Measurements from ENCODE around the gene IRX4.
"Not testable (repeated sequence)": the region's sequence is repeated elsewhere in the genome, so short reads cannot be mapped to it uniquely, and the experiment has no call there.

Gene IRX4

DNA sequence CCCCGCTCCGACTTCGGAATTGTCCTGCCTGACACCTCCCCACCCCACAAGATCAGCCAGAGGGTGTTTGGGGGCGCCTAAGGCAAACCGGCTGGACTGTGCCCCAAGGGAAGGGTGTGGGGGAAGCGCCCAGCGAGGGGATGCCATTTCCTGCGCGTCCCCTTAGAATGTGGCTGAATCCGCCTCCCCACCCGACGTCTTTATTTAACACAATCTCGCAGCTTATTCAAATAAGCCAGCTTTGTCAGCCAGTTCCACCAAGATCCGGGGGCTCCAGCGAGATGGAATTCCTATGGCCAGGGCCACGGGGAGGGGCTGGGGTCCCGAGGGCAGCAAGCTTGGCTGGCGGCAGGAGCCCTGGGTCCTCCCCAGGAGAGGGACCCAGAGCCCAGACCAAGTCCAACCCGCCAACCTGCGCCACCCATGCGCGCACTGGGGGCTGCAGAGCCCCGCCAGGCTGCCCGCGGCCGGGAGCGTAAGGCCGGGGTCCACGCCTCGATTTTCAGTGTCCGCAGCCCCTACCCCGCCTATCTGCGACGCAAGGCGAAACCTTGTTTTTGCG is 7.4 kb downstream of the IRX4 start:
- TF ChIP-seq, protein P1, sequence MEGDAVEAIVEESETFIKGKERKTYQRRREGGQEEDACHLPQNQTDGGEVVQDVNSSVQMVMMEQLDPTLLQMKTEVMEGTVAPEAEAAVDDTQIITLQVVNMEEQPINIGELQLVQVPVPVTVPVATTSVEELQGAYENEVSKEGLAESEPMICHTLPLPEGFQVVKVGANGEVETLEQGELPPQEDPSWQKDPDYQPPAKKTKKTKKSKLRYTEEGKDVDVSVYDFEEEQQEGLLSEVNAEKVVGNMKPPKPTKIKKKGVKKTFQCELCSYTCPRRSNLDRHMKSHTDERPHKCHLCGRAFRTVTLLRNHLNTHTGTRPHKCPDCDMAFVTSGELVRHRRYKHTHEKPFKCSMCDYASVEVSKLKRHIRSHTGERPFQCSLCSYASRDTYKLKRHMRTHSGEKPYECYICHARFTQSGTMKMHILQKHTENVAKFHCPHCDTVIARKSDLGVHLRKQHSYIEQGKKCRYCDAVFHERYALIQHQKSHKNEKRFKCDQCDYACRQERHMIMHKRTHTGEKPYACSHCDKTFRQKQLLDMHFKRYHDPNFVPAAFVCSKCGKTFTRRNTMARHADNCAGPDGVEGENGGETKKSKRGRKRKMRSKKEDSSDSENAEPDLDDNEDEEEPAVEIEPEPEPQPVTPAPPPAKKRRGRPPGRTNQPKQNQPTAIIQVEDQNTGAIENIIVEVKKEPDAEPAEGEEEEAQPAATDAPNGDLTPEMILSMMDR (IDR thresholded peaks at IDR 0.05; ENCODE audit: low read depth, low read length), result no peak
- DNase-seq (ENCODE audit: extremely low read depth, low read depth), result no peak

DNA sequence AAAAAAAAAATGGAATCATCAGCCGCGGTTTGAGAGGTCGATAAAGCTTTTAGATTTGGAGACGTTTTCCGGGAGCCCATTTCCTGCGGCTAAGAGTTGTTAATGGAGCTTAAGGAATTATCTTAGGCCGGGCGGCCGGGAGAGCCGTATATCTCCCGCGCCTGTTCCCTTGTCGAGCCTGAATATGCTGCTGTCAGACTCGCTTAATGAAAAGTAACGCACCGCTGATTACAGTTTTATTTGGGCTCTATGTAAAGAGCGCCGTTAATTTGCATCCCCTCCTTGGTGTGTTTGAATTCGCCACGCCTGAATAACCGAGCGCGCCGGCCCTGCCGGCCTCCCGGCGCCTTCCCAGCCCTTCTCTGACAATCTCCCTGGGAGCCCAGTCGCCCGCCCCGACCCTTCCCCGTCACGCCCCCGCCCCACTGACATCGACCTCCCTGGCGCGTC is 7.9 kb downstream of the IRX4 start:
- TF ChIP-seq, protein P1 (IDR thresholded peaks at IDR 0.05; ENCODE audit: low read depth, low read length), result no peak
- no peak for DNase-seq (ENCODE audit: extremely low read depth, low read depth)

DNA sequence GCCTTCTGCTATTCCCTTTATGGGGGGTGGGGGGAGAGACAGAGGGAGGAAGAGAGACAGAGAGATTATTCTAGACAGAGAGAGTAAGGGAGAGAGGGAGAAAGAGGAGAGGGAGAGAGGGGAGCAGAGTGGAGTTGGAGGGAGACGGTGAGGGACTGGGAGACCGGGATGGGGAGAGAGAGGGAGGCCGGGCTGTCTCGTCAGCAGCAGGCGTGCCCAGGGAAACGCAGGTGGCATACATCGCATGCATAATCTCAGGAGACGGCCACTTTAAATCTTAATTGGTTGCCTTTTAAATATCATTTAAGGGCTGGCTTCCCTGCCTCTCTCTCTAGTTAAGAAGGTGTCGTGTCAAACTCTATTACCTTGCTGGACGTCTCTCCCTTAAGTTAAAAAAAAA is 8.4 kb downstream of the IRX4 start:
- no peak for DNase-seq (ENCODE audit: extremely low read depth, low read depth)
- TF ChIP-seq, protein P1 (IDR thresholded peaks at IDR 0.05; ENCODE audit: low read depth, low read length), result no peak

DNA sequence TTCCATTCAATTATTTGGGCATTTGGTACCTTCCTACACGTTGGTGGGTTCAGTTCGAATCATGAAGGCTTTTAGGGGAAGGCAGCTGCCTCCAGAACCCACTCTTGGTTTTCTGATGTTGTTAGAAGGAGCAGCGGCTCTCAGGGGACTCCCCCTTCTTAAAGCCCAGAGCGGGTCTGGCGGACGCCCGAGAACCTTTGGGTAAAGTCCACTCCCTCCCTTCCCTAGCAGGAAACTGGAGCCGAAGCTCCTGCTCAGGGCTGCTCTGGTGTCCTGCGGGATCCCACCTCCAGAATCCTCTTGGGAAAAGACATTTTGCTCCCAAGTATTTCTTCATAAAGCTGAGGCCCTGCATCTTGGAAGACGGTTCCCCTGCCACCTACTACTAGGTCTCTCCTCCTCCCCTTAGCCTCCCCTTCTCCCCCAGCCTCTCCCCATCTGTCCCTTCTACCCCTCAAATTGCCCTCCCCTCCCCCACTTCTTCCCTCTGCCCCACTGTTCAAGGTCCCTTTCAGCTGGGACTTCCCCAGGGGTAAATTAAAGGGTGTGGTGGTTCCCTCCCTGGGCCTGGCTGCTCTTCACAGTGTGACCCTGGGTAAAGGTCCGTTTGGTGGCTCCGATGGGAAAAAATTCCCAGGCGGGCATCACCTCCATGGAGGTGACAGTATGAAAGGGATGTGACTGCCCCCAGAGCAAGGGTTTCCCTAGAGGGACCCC is 9.3 kb downstream of the IRX4 start:
- DNase-seq (ENCODE audit: extremely low read depth, low read depth), result no peak
- TF ChIP-seq, protein P1 (IDR thresholded peaks at IDR 0.05; ENCODE audit: low read depth, low read length), result no peak

DNA sequence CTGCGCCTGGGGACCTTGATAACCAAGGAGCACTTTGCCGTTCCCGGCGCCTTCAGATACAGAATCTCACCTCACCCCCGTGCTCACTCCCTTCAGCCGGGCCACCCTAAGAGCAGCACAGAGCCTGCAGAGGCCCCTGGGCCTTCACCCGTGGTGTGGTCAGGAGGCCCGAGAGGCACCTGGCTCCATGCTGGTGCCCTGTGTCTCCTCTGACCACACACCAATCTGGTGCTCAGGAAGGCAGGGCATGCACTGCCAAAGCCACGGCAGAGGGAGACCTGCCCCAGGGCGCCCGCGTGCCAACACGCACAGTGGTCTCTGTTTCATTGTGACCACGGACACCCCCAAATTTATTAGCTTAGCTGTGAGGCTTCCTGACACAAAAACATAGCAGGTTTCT is 11.3 kb downstream of the IRX4 start:
- DNase-seq (ENCODE audit: extremely low read depth, low read depth), result no peak
- TF ChIP-seq, protein P1 (IDR thresholded peaks at IDR 0.05; ENCODE audit: low read depth, low read length), result no peak

DNA sequence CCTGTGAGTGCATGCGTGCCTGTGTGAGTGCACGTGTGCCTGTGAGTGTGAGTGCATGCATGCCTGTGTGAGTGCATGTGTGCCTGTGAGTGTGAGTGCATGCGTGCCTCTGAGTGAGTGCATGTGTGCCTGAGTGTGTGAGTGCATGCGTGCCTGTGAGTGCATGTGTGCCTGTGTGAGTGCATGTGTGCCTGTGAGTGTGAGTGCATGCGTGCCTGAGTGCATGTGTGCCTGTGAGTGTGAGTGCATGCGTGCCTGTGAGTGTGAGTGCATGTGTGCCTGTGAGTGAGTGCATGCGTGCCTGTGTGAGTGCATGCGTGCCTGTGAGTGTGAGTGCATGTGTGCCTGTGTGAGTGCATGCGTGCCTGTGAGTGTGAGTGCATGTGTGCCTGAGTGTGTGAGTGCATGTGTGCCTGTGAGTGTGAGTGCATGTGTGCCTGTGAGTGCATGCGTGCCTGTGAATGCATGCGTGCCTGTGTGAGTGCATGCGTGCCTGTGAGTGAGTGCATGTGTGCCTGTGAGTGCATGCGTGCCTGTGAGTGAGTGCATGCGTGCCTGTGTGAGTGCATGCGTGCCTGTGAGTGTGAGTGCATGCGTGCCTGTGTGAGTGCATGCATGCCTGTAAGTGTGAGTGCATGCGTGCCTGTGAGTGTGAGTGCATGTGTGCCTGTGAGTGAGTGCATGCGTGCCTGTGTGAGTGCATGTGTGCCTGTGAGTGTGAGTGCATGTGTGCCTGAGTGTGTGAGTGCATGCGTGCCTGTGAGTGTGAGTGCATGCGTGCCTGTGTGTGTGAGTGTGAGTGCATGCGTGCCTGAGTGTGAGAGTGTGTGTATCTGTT is 12.1 kb downstream of the IRX4 start:
- not testable (repeated sequence) for DNase-seq (ENCODE audit: extremely low read depth, low read depth)

DNA sequence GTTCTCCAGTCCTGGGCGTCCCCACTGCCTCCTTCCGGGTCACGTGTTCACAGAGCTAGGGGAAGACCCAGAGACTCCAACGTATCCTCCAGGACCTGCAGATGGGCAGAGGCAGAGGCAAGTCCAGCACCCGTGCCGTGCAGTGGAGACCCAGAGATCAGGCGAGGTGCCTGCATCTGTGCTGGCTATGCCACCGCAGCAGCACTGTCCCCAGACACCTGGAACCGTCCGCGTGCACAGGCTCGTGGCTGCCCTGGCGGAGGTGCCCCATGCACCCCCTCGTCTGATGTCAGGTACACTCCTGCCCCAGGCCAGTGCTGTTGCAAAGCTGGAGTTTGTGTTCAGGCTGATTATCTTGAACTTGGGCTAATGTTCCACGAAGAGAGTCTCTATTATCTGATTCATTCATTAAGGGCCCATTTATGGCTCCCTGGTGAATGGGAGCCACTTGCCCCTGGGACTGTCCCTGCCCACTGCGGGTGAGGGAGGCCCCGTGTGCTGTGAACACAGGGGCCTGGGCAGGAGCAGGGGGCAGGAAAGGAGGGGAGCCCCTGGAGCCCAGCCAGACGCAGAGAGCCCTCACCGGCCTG is 13.7 kb downstream of the IRX4 start:
- TF ChIP-seq, protein P1 (IDR thresholded peaks at IDR 0.05; ENCODE audit: low read depth, low read length), result no peak

More for the DNA sequence above, 13.7 kb downstream of the IRX4 start:
- DNase-seq (ENCODE audit: extremely low read depth, low read depth), result no peak
